ENCODE data around the gene C17orf100. TPM values are rescaled to one million over a fixed set of nuclear protein-coding genes. Genes with fewer than 3 reads are reported as not detected.

The C17orf100 gene
- 0.26 and 2.9 TPM in 2 replicates for total RNA-seq

GRCh38 chr17:6651354-6651918 is at the start of gene C17orf100, which contains the start of gene MED31:
Gene C17orf100 (plus strand): TSS chr17:6651762. CDS start chr17:6651914, 152 bp downstream.
Gene MED31 (minus strand): TSS chr17:6651605. CDS start chr17:6651528, 77 bp downstream.

DNA sequence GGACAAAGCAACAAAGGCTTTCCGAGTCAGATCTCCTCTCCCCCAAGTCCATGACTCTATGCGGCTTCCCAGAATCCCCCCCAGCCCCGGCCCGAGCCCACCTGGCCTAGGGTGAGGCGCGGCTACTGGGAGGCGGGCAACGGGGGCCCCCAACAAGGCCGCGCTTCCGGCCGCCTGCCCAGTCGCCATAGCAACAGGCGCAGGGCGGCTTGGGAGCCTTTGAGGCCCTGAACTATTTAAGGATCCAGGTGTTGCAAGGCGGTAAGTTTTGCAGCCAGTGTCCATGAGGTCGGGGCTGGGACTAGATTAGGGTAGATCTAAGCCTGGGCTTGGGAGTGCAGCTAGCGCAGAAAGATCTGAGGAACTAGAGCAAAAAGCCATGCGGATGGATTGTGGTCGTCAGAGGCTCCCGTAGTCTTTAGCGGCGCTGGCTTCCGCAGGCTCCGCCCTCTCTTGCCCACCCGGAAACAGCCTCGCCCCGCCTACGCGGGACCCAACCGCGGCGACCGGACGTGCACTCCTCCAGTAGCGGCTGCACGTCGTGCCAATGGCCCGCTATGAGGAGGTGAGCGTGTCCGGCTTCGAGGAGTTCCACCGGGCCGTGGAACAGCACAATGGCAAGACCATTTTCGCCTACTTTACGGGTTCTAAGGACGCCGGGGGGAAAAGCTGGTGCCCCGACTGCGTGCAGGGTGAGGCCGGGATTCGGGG is 10.9 kb upstream of the C17orf100 start, which contains the start of the genes KIAA0753 and TXNDC17:
Gene KIAA0753 (minus strand): TSS at position 176 of the 711 bp plus-strand sequence. CDS start 5,608 bp downstream, outside the sequence.
Gene TXNDC17 (plus strand): TSS at position 525 of the 711 bp plus-strand sequence. CDS start 23 bp downstream, at position 548.

Other genes starting within 250 kb of the C17orf100 start
- not detected in 2 replicates for gene AIPL1, start 216.6 kb upstream of the C17orf100 start, total RNA-seq
- gene PIMREG, start 207.3 kb upstream of the C17orf100 start, total RNA-seq: 0.82 and 3.3 TPM in 2 replicates
- 2.6 and 4.9 TPM in 2 replicates for gene PITPNM3, start 95.2 kb upstream of the C17orf100 start, total RNA-seq
- 9.7 and 15.9 TPM in 2 replicates for gene KIAA0753, start 11.1 kb upstream of the C17orf100 start, total RNA-seq
- 82.4 and 227 TPM in 2 replicates for gene TXNDC17, start 10.7 kb upstream of the C17orf100 start, total RNA-seq
- gene MED31, start 157 bp upstream of the C17orf100 start, total RNA-seq: 4.9 and 8.2 TPM in 2 replicates
- gene SLC13A5, start 61.6 kb downstream of the C17orf100 start, total RNA-seq: under 0.01 TPM in 1 of 2 replicates, not detected in the other
- 9.8 and 14.6 TPM in 2 replicates for gene XAF1, start 104.3 kb downstream of the C17orf100 start, total RNA-seq
- 0.94 TPM in 1 of 2 replicates, not detected in the other for gene FBXO39, start 124.5 kb downstream of the C17orf100 start, total RNA-seq
- not detected in 2 replicates for gene TEKT1, start 180.0 kb downstream of the C17orf100 start, total RNA-seq

Measured in pericardium fibroblast (primary cell).